HG03108 (cell line): ENCODE data around the gene SSBP2.
"Not testable (repeated sequence)": the region's sequence is repeated elsewhere in the genome, so short reads cannot be mapped to it uniquely, and the experiment has no call there.

ENCODE experiments used
- ATAC-seq: cut with Tn5 transposase; IDR thresholded peaks from one replicate; pipeline ENCODE4 v1.9.1; 2021; ENCODE audit warnings: moderate library complexity; ENCODE audit not compliant: unreplicated experiment

Gene SSBP2

DNA sequence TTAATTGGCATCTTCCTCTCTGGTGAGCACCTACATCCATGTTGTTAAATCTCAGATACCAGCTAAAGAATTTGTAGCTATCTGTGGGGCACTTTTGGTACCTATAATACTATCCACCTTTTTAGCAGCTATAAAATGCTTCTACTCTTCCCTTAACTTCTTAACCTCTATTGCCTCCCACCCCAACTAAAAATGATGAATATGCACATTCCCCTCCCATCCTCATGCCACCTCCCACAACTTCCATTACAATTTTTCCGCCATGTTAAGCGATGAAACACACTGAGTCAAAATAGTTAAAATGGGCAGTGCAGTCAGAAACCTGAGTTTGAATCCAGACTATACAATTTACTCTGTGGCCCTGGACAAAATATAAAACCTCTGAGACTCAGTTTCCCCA is 10.1 kb downstream of the SSBP2 start:
- ATAC-seq, result no peak

DNA sequence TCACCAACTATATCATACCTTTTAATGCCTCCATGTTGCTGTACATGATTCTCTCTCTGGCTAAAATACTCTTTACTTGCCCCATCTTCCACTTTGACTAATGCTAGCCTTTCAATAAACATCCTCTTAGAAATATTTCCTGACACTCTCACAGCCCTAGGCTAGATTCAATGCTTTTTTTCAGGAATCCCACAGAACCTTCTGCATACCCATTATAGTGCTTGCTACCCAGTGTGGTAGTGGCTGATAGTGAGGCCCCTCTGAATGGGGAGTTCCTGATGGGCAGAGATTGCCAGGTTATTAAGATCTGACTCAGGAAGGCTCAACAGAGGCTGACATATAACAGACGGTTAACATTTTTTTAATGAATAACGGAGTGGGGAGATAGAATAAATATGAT is 11.6 kb downstream of the SSBP2 start:
- ATAC-seq, result no peak

GRCh38 chr5:81729276-81729675 is 21.6 kb downstream of the SSBP2 start:
- no peak for ATAC-seq

DNA sequence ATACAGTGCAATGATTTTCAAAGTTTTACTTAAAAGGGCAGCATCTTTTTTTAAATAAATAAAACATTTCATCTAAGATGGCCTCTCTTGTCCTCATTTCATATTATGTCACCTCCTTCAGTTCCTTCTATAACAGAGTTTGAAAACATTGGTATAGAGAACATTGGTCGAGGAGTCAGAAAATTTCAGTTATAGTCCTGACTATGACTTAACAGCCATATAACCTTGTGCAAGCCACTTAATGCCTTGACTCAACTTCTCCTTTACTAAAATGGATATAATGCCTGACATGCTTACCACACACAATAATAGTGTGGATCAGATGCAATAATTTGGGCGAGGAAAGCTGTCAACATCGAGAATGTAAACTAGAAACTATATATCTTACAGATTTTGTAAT is 22.6 kb downstream of the SSBP2 start:
- no peak for ATAC-seq

GRCh38 chr5:81726297-81726696 is 24.6 kb downstream of the SSBP2 start:
- no peak for ATAC-seq

DNA sequence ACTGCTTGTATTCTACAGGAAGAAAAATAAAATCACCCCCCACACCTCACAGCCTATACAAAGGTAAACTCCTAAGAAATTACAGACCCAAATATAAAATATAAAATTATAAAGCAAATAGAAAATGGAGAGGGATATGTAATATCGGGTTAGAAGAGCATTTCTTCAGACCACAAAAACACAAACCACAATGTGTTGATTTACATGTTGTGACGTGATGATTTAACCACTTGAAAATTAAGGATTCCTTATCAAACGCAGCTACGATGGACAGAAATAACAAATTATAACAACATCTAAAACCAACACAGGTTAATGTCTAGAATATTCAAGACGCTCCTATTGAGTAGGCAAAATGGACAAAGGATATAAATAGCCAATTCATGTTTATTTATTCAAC is 26.3 kb downstream of the SSBP2 start:
- no peak for ATAC-seq

DNA sequence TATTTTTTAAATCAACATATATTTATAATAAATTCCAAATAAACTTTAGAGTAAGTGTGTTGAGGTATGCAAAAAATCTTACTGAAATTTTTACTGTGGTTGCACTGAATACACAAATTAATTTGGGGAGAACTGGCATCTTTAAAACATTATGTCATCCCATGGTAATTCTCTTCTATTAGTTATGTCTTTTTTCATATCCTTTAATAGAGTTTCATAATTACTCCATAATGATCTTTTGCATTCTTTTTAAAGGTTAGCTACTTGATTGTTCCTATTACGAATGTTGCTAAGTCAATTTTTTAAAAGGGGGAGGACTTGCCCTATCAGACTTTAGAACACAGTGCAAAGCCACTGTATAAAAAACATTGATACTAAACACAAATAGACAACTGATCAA is 26.8 kb downstream of the SSBP2 start:
- ATAC-seq, result no peak

- no peak for ATAC-seq
Measured at GRCh38 chr5:81721049-81721448, 29.8 kb downstream of the SSBP2 start.

DNA sequence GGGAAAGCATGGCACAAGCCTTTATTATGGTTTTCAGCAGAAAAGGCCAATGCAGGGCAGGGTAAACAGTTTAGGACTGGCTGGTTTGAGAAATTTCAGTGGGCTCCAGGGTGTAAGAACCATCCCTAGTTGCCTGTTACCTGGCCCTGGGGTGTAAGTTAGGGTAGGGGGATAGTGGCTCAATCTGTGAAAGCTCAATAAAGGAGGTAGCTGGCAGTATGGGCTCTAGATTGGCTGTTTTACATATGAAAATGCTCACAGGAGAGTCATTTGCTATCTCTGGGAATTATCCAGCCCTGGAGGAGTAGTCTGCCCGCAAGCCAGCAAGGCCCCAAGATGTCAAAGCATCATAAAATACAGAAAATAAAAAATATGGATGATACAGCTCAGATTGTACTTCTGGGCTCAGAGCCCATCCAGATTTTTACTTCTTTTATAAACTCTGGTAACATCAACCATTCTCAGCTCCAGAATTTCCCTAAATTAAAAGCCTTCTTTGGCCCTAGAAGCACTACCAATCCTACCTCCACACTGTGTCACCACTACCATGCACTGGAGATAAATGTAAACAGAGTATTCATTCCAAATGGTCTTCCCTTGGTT is 31.1 kb downstream of the SSBP2 start:
- no peak for ATAC-seq

- no peak for ATAC-seq
Measured at GRCh38 chr5:81718300-81718699, 32.6 kb downstream of the SSBP2 start.

- no peak for ATAC-seq
Measured at GRCh38 chr5:81717860-81718259, 33.0 kb downstream of the SSBP2 start.

DNA sequence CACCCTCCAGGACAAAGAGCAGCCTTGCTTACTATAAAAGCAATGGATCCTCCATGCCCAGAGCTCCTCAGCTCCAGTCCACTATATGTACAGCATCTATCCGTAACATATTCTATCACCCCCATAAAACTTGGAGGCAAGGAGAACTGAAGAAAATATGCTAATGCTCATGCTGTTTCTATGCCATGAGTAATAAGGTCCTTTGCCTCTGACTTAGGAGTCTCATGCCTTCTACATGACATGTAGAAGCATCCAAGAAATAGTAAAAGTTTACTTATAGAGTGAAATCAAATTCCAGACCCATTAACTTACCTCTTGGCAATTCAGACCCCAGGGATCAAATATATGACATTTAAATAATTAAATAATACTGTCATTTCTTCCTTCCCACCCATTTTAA is 33.7 kb downstream of the SSBP2 start:
- no peak for ATAC-seq

- not testable (repeated sequence) for ATAC-seq
Measured at GRCh38 chr5:81714076-81714475, 36.8 kb downstream of the SSBP2 start.

- ATAC-seq, result no peak
Measured at GRCh38 chr5:81708889-81709288, 42.0 kb downstream of the SSBP2 start.

- ATAC-seq, result no peak
Measured at GRCh38 chr5:81703840-81704239, 47.1 kb downstream of the SSBP2 start.

- ATAC-seq, result no peak
Measured at GRCh38 chr5:81700166-81700565, 50.7 kb downstream of the SSBP2 start.

GRCh38 chr5:81698813-81699212 is 52.1 kb downstream of the SSBP2 start:
- no peak for ATAC-seq

DNA sequence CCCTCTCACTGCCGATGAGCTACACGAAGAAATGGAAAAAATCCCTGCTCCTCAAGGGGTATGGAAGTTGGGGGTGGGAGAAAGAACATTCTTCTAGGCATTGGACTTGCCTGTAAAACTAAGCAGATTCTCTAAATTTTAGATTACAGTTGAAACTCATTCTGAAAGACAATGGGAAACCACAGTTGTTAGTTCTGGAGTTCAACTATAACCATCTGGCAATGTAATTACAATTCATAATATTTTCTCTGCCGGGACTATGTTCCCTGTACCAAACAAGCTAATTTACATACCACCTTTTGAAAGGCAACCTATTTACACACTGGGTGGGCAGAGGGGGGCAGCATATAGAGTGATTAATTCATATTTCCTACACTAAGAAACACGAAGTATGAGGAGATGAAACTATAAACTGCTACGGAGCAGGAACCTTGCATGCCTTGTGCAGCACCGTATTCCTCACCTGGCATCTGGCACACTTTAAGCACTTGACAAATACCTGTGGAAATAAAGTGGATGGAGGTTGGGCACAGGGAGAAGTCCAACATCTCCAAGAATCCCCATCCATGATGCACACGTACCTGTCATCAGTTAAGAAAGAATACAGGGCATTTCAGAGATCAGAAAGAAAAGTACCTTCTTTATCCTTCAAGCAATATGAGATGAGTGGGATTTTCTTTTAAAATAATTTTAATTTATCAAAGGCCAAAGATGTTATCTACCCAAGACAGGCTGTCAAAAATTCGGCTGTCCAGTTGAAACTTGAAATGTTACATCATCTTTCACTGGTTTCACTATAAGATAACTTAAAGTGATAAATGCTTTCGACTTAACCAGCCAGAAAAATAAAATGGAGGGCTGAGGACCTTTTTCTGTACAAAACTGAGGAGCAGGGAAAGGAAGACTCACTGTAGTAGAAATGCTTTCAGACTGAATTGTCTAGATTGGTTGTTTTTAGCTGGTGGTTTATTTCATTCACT is 54.2 kb downstream of the SSBP2 start:
- no peak for ATAC-seq

- no peak for ATAC-seq
Measured at GRCh38 chr5:81694726-81695125, 56.2 kb downstream of the SSBP2 start.

DNA sequence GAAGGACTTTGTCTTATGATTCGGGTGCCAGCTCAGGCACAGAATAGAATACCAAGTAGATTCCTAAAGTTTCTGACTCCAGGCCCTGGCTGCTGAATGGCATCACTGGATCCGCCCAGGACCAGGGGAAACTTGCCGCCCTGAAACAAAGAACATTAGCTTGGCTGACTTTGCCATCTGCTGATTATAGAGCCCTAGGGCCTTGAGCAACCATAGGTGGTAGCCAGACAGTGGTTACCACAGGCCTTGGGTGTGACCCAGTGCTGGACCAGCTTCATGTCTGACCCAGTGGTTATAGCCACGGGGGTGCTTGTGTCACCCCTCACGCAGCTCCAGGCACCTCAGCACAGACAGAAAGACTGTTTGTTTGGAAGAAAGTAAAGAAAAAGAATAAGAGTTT is 62.7 kb downstream of the SSBP2 start:
- ATAC-seq, result no peak

DNA sequence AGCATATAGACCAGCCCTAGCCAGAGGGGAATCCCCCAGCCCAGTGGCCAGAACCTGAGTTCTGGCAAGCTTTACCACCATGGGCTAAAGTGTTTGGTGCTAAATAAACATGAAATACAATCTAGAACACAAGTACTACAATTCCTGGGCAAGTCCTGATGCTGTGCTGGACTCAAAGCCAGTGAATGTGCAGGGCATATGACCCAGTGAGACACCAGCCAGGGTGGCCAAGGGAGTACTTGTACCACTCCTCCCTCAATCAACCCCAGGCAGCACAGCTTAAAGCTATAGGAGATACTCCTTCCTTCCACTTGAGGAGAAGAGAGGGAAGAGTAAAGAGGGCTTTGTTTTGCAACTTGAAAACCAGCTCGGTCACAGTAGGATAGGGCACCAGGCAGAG is 63.6 kb downstream of the SSBP2 start:
- no peak for ATAC-seq

DNA sequence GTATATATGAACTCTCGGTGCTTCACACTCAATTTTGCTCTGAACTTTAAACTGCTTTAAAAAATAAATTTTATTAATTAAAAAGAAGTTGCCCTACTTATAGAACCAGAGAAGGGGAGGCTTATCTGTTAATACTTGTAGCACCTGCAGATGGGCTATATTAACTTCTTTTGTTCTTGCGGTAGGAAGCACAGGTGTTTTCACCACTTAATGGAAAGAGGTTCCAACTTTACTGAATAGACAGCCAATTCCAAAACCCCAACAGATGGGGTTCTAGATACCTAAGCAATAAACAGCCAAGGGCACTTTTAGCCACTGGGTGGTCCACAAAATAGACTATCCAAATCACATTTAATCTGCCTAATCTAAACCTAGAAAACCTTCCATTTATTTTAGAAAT is 65.4 kb downstream of the SSBP2 start:
- no peak for ATAC-seq
